HG03558 (cell line): ENCODE data around the gene SPRR5.

Experiments used
- ATAC-seq: cut with Tn5 transposase; IDR thresholded peaks from one replicate; pipeline ENCODE4 v1.9.1; 2021; ENCODE audit warnings: moderate number of reproducible peaks; ENCODE audit not compliant: unreplicated experiment; ENCODE audit errors: extremely low read depth

The SPRR5 gene

GRCh38 chr1:152977614-152978013, 30.6 kb downstream of the SPRR5 start:
- no peak for ATAC-seq

GRCh38 chr1:152980676-152981075, 33.7 kb downstream of the SPRR5 start:
- no peak for ATAC-seq

GRCh38 chr1:152981146-152981871, 34.3 kb downstream of the SPRR5 start:
- no peak for ATAC-seq

GRCh38 chr1:152982076-152982475, 35.1 kb downstream of the SPRR5 start:
- ATAC-seq = no peak

GRCh38 chr1:152983234-152983633, 36.2 kb downstream of the SPRR5 start:
- no peak for ATAC-seq

- ATAC-seq = no peak
Observed at GRCh38 chr1:152983743-152984142, 36.7 kb downstream of the SPRR5 start, which contains the start of gene SPRR1A. TSS of gene SPRR1A (plus strand) at chr1:152984081. CDS start at chr1:152985231, 1,150 bp downstream.

GRCh38 chr1:152986578-152986977, 39.6 kb downstream of the SPRR5 start:
- ATAC-seq = no peak

- ATAC-seq = no peak
Observed at GRCh38 chr1:152993186-152993585, 46.2 kb downstream of the SPRR5 start.

GRCh38 chr1:152995842-152996241, 48.8 kb downstream of the SPRR5 start:
- no peak for ATAC-seq

- ATAC-seq = no peak
Observed at GRCh38 chr1:152996633-152997400, 49.8 kb downstream of the SPRR5 start.

- no peak for ATAC-seq
Observed at GRCh38 chr1:152997901-152998300, 50.9 kb downstream of the SPRR5 start.

- ATAC-seq = no peak
Observed at GRCh38 chr1:152998476-152998875, 51.5 kb downstream of the SPRR5 start.
